NCI-H510A treated with DMSO at 0.1 percent for 48 hours (cell line): ENCODE measurements around the gene SP6.

Source experiments
- DNase-seq: peaks from one replicate; lab custom pipeline; 2025; lab: John Stamatoyannopoulos, UW

SP6 gene

GRCh38 chr17:47879028-47879585 is 28.1 kb upstream of the SP6 start:
- DNase-seq, result no peak

GRCh38 chr17:47878203-47879027 is 27.5 kb upstream of the SP6 start:
- no peak for DNase-seq

GRCh38 chr17:47877368-47878034 is 26.5 kb upstream of the SP6 start:
- DNase-seq, result no peak

GRCh38 chr17:47875011-47875985 is 24.3 kb upstream of the SP6 start:
- no peak for DNase-seq

- no peak for DNase-seq
These were observed 22.5 kb upstream of the SP6 start for GRCh38 chr17:47873200-47874090.

- no peak for DNase-seq
These were observed 21.7 kb upstream of the SP6 start for GRCh38 chr17:47872651-47873161.

GRCh38 chr17:47872019-47872650 is 21.2 kb upstream of the SP6 start:
- no peak for DNase-seq

- DNase-seq, result no peak
These were observed 20.1 kb upstream of the SP6 start for GRCh38 chr17:47871048-47871447.

GRCh38 chr17:47870056-47870455 is 19.1 kb upstream of the SP6 start:
- no peak for DNase-seq

GRCh38 chr17:47869114-47869513 is 18.2 kb upstream of the SP6 start:
- DNase-seq, result no peak

GRCh38 chr17:47867813-47868533 is 17.0 kb upstream of the SP6 start:
- no peak for DNase-seq

- DNase-seq, result no peak
These were observed 16.0 kb upstream of the SP6 start for GRCh38 chr17:47866941-47867340.

GRCh38 chr17:47864791-47865216 is 13.8 kb upstream of the SP6 start:
- DNase-seq, result no peak

GRCh38 chr17:47862621-47863440 is 11.9 kb upstream of the SP6 start:
- DNase-seq, result no peak

- no peak for DNase-seq
These were observed 9.4 kb upstream of the SP6 start for GRCh38 chr17:47860386-47860785.

- no peak for DNase-seq
These were observed 6.8 kb upstream of the SP6 start for GRCh38 chr17:47857551-47858455.

GRCh38 chr17:47856830-47857229 is 5.9 kb upstream of the SP6 start:
- DNase-seq, result no peak

GRCh38 chr17:47855737-47856136 is 4.8 kb upstream of the SP6 start:
- DNase-seq, result no peak
